ENCODE data around the gene SHLD2.
"Not testable (repeated sequence)": the region's sequence is repeated elsewhere in the genome, so short reads cannot be mapped to it uniquely, and the experiment has no call there.

The SHLD2 gene

DNA sequence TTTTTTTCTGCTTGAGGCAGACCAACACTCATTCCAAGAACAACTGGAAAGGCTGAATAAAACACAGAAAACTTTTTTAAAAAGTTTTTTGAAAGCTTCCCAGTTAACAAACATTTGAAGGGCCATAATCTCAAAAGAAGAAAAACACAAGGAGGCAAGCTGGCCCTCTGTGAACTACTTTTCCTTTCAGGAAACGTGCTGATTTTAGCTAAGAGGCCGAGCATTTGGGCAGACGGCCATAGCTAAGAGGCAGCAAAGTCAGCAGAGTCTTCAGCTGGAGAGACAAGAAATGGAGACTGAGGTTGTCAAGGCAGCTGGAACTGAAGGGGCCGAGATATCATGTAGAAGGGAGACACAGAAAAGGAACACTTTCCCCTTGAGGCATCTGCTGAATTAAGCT, 111.9 kb downstream of the SHLD2 start:
- DNase-seq (ENCODE audit: extremely low read depth, low read depth): not testable (repeated sequence)

DNA sequence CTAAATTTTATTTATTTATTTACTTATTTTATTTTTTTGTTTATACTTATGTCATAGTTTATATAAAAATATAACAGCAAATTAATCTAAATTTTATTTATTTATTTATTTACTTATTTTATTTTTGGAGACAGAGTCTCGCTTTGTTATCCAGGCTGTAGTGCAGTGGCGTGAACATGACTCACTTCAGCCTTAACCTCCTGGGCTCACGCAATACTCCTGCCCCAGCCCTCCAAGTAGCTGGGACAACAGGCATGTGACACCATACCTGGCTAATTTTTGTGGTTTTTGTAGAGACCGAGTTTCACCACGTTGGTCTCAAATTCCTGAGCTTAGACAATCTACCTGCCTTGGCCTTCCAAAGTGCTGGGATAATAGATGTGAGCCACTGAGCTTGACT, 115.3 kb downstream of the SHLD2 start:
- not testable (repeated sequence) for DNase-seq (ENCODE audit: extremely low read depth, low read depth)

DNA sequence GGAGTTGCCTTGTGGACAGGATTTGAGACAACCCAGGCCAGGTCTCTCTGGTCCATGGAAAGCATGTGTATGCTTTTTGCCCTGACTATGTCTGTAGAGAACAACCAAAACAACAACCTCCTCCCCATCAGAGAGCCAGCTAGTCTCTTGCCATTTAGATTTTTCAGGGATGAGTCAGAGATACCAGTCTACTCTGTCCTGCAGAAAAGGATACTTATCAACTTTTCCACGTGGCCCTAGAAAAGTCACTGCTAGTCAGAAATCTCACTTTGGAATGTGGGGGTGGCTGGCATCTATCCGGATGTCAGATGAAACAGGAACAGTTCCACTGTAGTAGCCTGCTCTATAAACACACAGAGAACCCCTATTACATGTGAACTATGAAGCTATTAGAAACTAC, 116.8 kb downstream of the SHLD2 start:
- DNase-seq (ENCODE audit: extremely low read depth, low read depth): not testable (repeated sequence)

DNA sequence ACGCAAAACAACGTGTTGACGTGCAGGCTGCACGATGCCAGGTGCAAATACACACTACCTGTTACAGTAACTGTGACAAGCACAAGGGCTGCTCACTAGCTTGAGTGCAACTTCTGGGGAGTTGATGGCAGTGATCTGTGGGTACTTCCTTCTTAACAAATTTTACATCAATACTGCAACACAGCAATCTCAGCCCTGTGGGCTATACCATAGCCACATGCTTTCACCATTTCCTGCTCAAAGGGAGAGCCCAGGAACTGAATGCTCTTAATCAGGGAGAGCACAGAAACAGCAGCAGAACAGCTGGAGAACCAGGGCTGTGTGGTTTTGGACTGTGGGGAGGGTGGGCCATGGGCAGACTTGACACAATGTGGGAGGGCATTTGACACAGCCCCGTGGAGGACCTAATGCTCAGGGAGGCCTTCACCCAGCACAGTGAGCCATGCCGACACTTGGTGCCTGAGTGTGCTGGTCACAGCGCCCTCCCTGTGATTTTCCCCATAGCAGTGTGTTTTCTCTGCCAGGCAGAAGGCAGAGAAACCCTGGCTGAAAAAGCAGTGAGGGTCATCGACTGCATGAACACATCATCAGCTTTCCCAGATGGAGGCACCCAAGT, 118.3 kb downstream of the SHLD2 start:
- DNase-seq (ENCODE audit: extremely low read depth, low read depth): not testable (repeated sequence)

DNA sequence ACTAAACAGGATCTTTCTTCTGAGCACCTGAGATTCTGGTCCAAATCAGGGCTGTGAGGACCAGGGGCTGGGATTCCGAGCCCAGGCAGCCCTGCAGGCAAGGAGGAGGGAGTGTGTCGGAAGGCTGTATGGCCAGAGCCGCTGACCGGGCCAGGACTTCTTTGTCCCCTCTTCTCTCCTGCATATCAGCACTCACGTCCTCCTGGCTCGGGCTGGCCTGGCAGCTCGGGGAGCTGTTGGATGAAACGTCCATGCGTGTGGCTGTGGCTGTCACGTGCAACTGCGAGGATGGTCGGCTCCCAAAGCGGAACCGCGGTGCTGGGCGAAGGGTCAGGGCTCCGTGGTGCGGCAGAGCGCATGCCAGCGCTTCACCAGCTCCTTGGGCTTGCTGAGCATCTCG, 118.8 kb downstream of the SHLD2 start:
- not testable (repeated sequence) for DNase-seq (ENCODE audit: extremely low read depth, low read depth)

DNA sequence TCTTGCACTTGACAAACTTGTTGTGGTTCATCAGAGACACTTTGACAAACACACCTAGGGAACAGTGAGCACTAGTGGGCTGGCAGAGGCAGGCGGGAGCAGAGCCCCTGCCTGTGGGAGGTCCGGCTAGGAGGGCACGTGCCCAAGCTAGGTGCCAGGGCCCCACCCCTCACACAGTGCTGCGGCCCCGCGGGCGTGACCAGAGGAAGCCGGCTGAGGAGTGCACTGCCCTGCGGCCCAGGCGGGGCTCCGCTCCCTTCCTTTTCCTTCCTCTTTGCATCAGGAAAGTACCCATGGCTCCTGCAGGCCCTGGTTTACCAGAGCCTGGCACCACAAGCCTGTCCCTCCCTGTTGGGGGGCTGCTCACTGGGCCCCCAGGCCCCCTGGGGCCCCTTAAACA, 121.1 kb downstream of the SHLD2 start:
- not testable (repeated sequence) for DNase-seq (ENCODE audit: extremely low read depth, low read depth)

DNA sequence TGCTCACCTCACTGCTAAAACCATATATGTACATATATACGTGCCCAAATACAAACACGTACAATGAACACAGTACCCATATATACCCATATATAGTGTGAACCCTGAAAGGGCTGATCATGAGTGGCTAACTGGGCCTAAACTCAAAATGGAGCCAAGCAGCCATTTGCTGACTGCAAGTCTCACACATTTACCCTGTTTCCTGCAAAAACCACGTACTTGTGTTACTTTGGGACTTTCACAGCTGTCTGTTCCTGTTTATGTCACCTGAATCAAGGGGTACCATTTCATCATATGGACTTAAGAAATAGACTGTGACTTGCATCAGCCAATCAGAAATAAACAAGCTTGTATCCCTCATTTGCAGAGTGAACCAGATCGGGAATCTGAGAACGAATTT, 124.4 kb downstream of the SHLD2 start:
- DNase-seq (ENCODE audit: extremely low read depth, low read depth): not testable (repeated sequence)

DNA sequence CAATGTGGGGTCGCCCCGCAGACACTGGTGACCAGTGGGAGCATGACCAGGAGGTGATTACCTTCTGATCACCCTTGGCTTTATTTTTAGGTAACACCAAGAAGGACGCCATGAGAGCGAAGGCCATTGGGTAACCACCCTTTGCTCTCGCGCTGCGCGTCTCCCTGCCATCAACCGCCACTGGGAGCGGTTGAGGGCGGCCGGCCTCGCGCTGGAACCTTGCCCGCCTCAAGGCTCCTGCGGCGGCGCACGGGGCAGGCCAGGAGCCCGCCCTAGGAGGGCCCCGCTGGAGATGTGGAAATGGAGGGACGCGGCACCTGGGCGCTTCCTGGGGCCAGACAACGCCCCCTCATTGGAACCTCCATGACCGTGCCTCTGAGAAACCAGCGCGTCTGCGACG, 127.8 kb downstream of the SHLD2 start:
- DNase-seq (ENCODE audit: extremely low read depth, low read depth): not testable (repeated sequence)

DNA sequence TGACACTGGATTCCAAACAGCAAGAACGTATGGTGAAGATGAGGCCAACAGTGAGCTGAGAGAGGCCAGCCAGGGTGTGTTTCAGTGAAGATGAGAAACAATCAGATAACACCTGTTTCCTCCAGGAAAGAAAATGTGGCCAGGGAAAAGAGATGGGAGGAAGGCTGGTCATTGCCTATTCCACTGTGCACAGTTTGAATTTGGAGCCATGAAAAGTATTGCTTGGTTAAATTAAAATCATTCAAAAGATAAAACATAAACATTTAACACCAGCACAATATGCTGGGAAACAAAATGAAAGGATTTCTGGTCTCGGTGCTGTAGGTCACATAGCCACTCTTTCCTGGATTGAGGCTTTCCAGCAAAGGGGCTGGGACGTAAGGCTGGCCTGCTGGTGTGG, 130.1 kb downstream of the SHLD2 start, which contains the start of gene NUTM2A:
NUTM2A (plus strand) TSS at position 301 of the 400 bp plus-strand sequence. CDS start 383 bp downstream, outside the sequence.
- DNase-seq (ENCODE audit: extremely low read depth, low read depth): not testable (repeated sequence)

DNA sequence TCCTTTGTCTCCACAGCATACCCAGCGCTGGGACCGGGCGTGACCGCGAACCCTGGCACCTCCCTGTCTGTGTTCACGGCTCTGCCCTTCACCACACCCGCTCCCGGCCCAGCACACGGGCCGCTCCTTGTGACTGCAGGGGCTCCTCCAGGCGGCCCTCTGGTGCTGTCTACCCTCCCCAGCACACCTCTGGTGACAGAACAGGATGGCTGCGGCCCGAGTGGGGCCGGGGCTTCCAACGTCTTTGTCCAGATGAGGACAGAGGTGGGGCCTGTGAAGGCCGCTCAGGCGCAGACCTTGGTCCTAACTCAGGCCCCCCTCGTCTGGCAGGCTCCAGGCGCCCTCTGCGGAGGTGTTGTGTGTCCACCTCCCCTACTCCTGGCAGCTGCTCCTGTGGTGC, 133.2 kb downstream of the SHLD2 start:
- not testable (repeated sequence) for DNase-seq (ENCODE audit: extremely low read depth, low read depth)

DNA sequence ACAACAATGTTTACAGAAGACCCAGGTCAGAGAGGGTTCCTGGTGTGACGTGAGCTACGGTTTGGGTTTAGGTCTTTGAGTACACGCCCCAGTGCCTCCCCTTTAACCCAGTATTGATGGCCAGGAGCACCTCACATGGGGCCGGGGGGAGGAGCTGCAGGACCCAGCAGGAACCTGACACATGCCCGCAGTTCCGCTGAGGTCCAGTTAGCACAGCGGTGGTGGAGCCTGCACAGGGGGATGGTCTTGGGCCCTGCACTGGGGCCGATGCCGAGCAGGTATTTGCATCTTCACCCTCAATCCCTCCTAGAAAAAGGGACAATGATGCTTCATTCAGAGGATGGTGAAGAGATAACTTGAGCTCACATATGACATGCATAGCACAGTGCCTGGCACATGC, 134.2 kb downstream of the SHLD2 start:
- DNase-seq (ENCODE audit: extremely low read depth, low read depth): not testable (repeated sequence)

DNA sequence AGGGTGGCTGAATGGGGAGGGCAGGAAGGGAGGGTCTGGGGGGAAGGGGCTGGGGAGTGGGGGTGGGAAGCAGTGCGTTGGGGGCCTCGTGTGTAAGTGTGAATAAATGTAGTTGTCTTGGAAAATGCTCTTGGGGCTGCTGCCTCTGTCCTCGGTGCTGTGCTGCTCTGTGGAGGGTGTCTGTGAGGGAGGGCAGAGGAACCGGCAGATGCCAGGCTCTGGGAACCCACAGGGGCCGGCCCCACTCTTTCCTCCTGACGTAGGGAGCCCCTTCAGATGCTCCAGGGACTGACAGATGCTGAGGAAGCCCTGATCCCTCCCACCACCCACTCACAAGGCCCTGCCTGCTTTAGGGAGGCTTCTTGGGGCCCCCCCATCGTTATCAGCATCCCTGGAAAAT, 139.8 kb downstream of the SHLD2 start:
- DNase-seq (ENCODE audit: extremely low read depth, low read depth): not testable (repeated sequence)

DNA sequence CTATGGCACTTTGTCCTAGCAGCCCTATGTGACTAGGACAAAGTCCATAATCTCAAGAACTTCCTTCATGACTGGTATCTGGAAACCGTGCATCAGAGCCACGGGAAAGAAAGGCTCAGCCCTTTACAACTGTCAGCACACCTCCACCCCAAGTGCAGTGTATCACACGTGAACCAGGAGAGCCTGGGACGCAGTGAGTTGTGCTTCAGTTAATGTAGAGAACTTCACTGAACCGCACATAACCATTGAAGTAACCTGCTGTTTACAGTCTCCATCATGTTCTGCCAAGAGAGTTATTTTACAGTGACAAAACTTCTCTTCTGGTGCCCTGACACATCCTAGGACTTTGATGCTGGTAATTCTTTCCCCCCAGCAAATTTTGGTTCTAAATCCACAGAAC, 142.2 kb downstream of the SHLD2 start:
- not testable (repeated sequence) for DNase-seq (ENCODE audit: extremely low read depth, low read depth)

DNA sequence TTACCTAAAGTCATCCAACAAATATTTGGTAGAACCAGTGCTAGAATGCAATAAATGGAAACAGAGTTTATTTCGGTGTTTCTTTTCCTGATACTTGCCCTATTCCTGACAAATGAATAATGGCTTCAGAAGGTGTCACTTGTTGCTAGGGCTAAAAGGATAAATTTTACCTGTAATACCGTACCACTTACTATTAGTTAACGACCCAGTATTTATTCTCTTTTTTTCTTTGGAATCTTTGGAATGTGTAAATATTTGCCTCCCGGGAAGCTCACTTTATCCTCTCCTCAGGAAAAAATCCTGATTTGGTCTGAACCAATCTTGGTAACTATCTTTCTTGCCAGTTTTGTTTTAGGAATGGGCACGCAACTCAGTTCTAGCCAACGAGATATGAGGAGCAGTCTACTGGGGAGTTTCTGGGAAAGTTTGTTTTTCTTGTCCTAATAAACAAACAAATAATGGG, 144.4 kb downstream of the SHLD2 start:
- DNase-seq (ENCODE audit: extremely low read depth, low read depth): not testable (repeated sequence)

Data from AG09319 (cell line).